ENCODE data around the gene TBX19. TPM values are rescaled to one million over a fixed set of nuclear protein-coding genes. Genes with fewer than 3 reads are reported as not detected.

TBX19 gene
- total RNA-seq, 2 experiments from 2014 or later, result 0.22 to 0.74 TPM

DNA sequence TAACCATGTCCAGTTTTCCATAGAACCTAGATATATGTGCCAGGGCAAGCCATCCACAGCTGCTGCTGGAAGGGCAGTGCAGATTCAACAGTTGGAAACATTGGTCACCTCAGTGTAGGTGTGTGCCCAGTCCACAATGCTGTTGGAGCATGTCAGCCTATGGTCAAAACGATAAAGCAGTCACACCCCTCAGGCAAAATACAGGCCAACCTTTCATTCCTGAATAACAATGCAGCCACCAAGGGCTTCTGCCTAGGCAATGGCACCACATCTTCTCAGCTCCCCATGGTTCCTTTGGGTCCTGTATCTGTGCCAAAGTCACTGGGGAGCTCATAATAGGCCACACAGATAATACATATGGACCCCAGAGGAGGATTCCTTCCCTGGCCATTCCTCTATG, 15.1 kb upstream of the TBX19 start:
- no peak for TF ChIP-seq EZH2phosphoT487 (IDR thresholded peaks at IDR 0.05; ENCODE audit: borderline replicate concordance, low read depth, low read length)
- TF ChIP-seq, protein P1, sequence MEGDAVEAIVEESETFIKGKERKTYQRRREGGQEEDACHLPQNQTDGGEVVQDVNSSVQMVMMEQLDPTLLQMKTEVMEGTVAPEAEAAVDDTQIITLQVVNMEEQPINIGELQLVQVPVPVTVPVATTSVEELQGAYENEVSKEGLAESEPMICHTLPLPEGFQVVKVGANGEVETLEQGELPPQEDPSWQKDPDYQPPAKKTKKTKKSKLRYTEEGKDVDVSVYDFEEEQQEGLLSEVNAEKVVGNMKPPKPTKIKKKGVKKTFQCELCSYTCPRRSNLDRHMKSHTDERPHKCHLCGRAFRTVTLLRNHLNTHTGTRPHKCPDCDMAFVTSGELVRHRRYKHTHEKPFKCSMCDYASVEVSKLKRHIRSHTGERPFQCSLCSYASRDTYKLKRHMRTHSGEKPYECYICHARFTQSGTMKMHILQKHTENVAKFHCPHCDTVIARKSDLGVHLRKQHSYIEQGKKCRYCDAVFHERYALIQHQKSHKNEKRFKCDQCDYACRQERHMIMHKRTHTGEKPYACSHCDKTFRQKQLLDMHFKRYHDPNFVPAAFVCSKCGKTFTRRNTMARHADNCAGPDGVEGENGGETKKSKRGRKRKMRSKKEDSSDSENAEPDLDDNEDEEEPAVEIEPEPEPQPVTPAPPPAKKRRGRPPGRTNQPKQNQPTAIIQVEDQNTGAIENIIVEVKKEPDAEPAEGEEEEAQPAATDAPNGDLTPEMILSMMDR (conservative IDR thresholded peaks at IDR 0.05; ENCODE audit: low read length), result no peak
- Histone ChIP-seq H3K4me1 (ENCODE audit: insufficient read depth, low read length, poor library complexity, severe bottlenecking) (no peaks in the 10 kb centered on the region), H2AFZ (ENCODE audit: low read length) (no peak overlapping the region), H3K79me2 (ENCODE audit: insufficient read depth, low read depth, low read length) (no peaks in the 10 kb centered on the region), H4K20me1 (ENCODE audit: insufficient read depth, low read length) (no peaks in the 10 kb centered on the region), H3K4me3 (ENCODE audit: low read depth, low read length, poor library complexity, severe bottlenecking) (no peak overlapping the region), H3K4me2 (ENCODE audit: low read length) (no peak overlapping the region), H3K9me3 (ENCODE audit: low read length) (peaks cover 10% of the 10 kb centered on the region; the same call in 1 of the 2 replicates), H3K9me2 (ENCODE audit: insufficient read depth, low read length) (no peaks in the 10 kb centered on the region), H3K27ac (ENCODE audit: low read depth, low read length, poor library complexity, severe bottlenecking) (no peak overlapping the region), H3K36me3 (ENCODE audit: insufficient read depth, low read length) (no peaks in the 10 kb centered on the region)
- intact Hi-C loops (cut with micrococcal nuclease; ENCODE audit: unreplicated experiment), result no loop called here
- ChIA-PET CTCF (ENCODE audit: unreplicated experiment) (no interaction called here), POLR2A (no interaction called here)
- no peak for DNase-seq (ENCODE audit: low spot score)
- no TSS peak for BruUV-seq (replicated peaks)

DNA sequence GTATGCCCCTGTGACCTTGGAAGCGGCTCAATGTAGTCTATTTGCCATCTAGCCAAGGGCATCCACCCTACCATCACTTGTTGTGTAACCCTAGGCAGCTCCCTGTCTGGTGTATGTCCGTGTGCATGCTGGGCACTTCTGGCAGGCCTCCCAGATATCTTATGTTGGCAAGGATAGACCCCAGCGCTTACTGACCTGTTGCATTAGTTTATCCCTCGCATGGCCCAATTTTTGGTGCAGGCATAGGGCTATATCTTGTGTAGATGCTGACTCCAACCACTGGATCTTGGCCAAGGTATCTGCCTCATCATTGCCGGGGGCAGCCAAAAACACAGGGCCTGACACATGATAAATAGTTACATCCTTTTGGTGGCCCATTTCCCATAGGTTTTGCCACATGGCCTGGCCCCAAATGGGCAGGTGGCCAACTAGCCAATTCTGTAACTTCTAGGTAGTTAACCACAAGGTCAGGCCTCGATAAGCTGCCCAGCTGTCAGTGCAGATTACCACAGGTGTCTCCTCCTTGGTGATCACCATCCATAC, 14.0 kb upstream of the TBX19 start:
- H3K27ac ChIP-seq (ENCODE audit: low read depth, low read length, poor library complexity, severe bottlenecking), result no peak overlapping the region
- TF ChIP-seq, protein P1 (conservative IDR thresholded peaks at IDR 0.05; ENCODE audit: low read length), result no peak
- TF ChIP-seq EZH2phosphoT487 (IDR thresholded peaks at IDR 0.05; ENCODE audit: borderline replicate concordance, low read depth, low read length), result no peak
- POLR2A ChIA-PET, result no interaction called here
- no peak overlapping the region for H3K4me3 ChIP-seq (ENCODE audit: low read depth, low read length, poor library complexity, severe bottlenecking)
- H4K20me1 ChIP-seq (ENCODE audit: insufficient read depth, low read length), result no peaks in the 10 kb centered on the region
- no peak overlapping the region for H3K4me2 ChIP-seq (ENCODE audit: low read length)
- intact Hi-C loops (cut with micrococcal nuclease; ENCODE audit: unreplicated experiment), result no loop called here
- peaks cover 10% of the 10 kb centered on the region; the same call in 1 of the 2 replicates for H3K9me3 ChIP-seq (ENCODE audit: low read length)
- H3K4me1 ChIP-seq (ENCODE audit: insufficient read depth, low read length, poor library complexity, severe bottlenecking), result no peaks in the 10 kb centered on the region
- BruUV-seq (replicated peaks), result no TSS peak
- no peak overlapping the region for H2AFZ ChIP-seq (ENCODE audit: low read length)
- H3K79me2 ChIP-seq (ENCODE audit: insufficient read depth, low read depth, low read length), result no peaks in the 10 kb centered on the region
- DNase-seq (ENCODE audit: low spot score), result no peak
- CTCF ChIA-PET (ENCODE audit: unreplicated experiment), result no interaction called here
- H3K36me3 ChIP-seq (ENCODE audit: insufficient read depth, low read length), result no peaks in the 10 kb centered on the region
- H3K9me2 ChIP-seq (ENCODE audit: insufficient read depth, low read length), result no peaks in the 10 kb centered on the region

DNA sequence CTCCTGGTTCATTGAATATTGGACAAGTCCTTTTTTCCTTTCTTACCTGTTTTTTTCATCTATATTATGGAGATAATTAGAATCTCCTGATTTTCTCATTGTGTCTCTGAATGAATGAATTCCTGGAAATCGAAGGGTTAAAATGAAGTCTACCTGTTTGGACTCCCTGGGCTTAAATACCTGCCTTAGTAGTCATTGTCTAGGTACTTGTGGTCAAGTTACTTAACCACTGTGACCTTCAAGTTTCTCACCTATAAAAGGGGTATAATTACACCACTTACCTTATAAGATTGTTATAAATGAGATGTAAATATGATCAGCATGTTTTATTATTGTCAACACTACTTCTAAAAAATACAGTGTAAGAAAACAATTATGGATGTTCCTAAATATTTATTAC, 9.0 kb upstream of the TBX19 start:
- no peak for TF ChIP-seq EZH2phosphoT487 (IDR thresholded peaks at IDR 0.05; ENCODE audit: borderline replicate concordance, low read depth, low read length)
- TF ChIP-seq, protein P1 (conservative IDR thresholded peaks at IDR 0.05; ENCODE audit: low read length), result no peak
- no peak overlapping the region for H3K4me2 ChIP-seq (ENCODE audit: low read length)
- H3K9me2 ChIP-seq (ENCODE audit: insufficient read depth, low read length), result no peaks in the 10 kb centered on the region
- no peak overlapping the region for H3K27ac ChIP-seq (ENCODE audit: low read depth, low read length, poor library complexity, severe bottlenecking)
- no peak overlapping the region for H2AFZ ChIP-seq (ENCODE audit: low read length)
- POLR2A ChIA-PET, result no interaction called here
- intact Hi-C loops (cut with micrococcal nuclease; ENCODE audit: unreplicated experiment), result no loop called here
- no peaks in the 10 kb centered on the region for H4K20me1 ChIP-seq (ENCODE audit: insufficient read depth, low read length)
- no peak overlapping the region for H3K4me3 ChIP-seq (ENCODE audit: low read depth, low read length, poor library complexity, severe bottlenecking)
- H3K36me3 ChIP-seq (ENCODE audit: insufficient read depth, low read length), result no peaks in the 10 kb centered on the region
- no peaks in the 10 kb centered on the region for H3K4me1 ChIP-seq (ENCODE audit: insufficient read depth, low read length, poor library complexity, severe bottlenecking)
- no peak for DNase-seq (ENCODE audit: low spot score)
- CTCF ChIA-PET (ENCODE audit: unreplicated experiment), result no interaction called here
- no peaks in the 10 kb centered on the region for H3K79me2 ChIP-seq (ENCODE audit: insufficient read depth, low read depth, low read length)
- BruUV-seq (replicated peaks), result no TSS peak
- H3K9me3 ChIP-seq (ENCODE audit: low read length), result no peaks in the 10 kb centered on the region
